Activated CD4-positive, alpha-beta T cell treated with anti-CD3 and anti-CD28 coated beads, Interleukin-2, amount 50 U/mL, for 16 hours (primary cell): Measurements from ENCODE around the gene C10orf95.

Source experiments
- DNase-seq: peaks from one replicate; pipeline ENCODE4 v3.0.0-alpha.2; 2020

C10orf95 gene

GRCh38 chr10:102400076-102400475 lies 51.3 kb downstream of the C10orf95 start:
- DNase-seq, result no peak
